HL-60/S4 (cell line): ENCODE data around the gene BZW1.

Experiments used
- in situ Hi-C: fragments of 300-500 bp; cut with MboI; formaldehyde crosslinking; loops from 2 replicates; pipeline ENCODE4 v1.14.3; 2022; ENCODE audit warnings: low sequenced_read_pairs

BZW1 gene

GRCh38 chr2:200811333-200812121 is at the start of gene BZW1:
TSS of gene BZW1 (plus strand) at chr2:200811910. CDS start at chr2:200813218, 1,308 bp downstream.
- in situ Hi-C loops: no loop called here

- in situ Hi-C loops: no loop called here
These were observed 49.6 kb upstream of the BZW1 start for GRCh38 chr2:200762127-200762526.

GRCh38 chr2:200763422-200763821 is 48.3 kb upstream of the BZW1 start:
- in situ Hi-C loops: no loop called here

GRCh38 chr2:200765139-200765951 is 46.4 kb upstream of the BZW1 start:
- in situ Hi-C loops: no loop called here

- in situ Hi-C loops: no loop called here
These were observed 45.6 kb upstream of the BZW1 start for GRCh38 chr2:200765995-200766660.

GRCh38 chr2:200767111-200767885 is 44.4 kb upstream of the BZW1 start:
- in situ Hi-C loops: no loop called here

- in situ Hi-C loops: no loop called here
These were observed 40.9 kb upstream of the BZW1 start for GRCh38 chr2:200770847-200771246.

- in situ Hi-C loops: no loop called here
These were observed 39.1 kb upstream of the BZW1 start for GRCh38 chr2:200772620-200773019.

- in situ Hi-C loops: no loop called here
These were observed 38.6 kb upstream of the BZW1 start for GRCh38 chr2:200773083-200773482.

- in situ Hi-C loops: no loop called here
These were observed 36.8 kb upstream of the BZW1 start for GRCh38 chr2:200774920-200775319.

GRCh38 chr2:200777275-200777674 is 34.4 kb upstream of the BZW1 start:
- in situ Hi-C loops: no loop called here

- in situ Hi-C loops: no loop called here
These were observed 33.7 kb upstream of the BZW1 start for GRCh38 chr2:200778038-200778437.

- in situ Hi-C loops: no loop called here
These were observed 32.5 kb upstream of the BZW1 start for GRCh38 chr2:200779214-200779613.

- in situ Hi-C loops: no loop called here
These were observed 30.1 kb upstream of the BZW1 start for GRCh38 chr2:200781616-200782015.

GRCh38 chr2:200782251-200782650 is 29.5 kb upstream of the BZW1 start:
- in situ Hi-C loops: no loop called here

- in situ Hi-C loops: no loop called here
These were observed 27.5 kb upstream of the BZW1 start for GRCh38 chr2:200784215-200784614.

- in situ Hi-C loops: no loop called here
These were observed 25.3 kb upstream of the BZW1 start for GRCh38 chr2:200786423-200786822.

- in situ Hi-C loops: no loop called here
These were observed 24.9 kb upstream of the BZW1 start for GRCh38 chr2:200786826-200787225.

- in situ Hi-C loops: no loop called here
These were observed 24.2 kb upstream of the BZW1 start for GRCh38 chr2:200787351-200788120.

- in situ Hi-C loops: no loop called here
These were observed 23.5 kb upstream of the BZW1 start for GRCh38 chr2:200788121-200788718.
